Neural progenitor cell (in vitro differentiated cells): ENCODE measurements around the gene EDDM3A.

ENCODE experiments used
- CTCF ChIP-seq: fragments of 200-600 bp; sonication (generic); IDR thresholded peaks from 2 replicates; pipeline ENCODE4 v1.5.1; 2017; ENCODE audit warnings: antibody characterized with exemption, mild to moderate bottlenecking
- EZH2 ChIP-seq: fragments of 200-600 bp; sonication (generic); IDR thresholded peaks from 2 replicates; pipeline ENCODE4 v1.6.1; 2017; ENCODE audit warnings: antibody characterized with exemption, mild to moderate bottlenecking, moderate library complexity
- EZH2phosphoT487 ChIP-seq: fragments of 200-600 bp; sonication (generic); IDR thresholded peaks from 2 replicates; pipeline ENCODE4 v1.6.1; 2017; ENCODE audit warnings: antibody characterized with exemption

GRCh38 chr14:20782280-20782890 is 36.7 kb downstream of the EDDM3A start:
- TF ChIP-seq EZH2: no peak
- no peak for TF ChIP-seq CTCF
- no peak for TF ChIP-seq EZH2phosphoT487
